HepG2 (cell line): ENCODE measurements around the gene HAGH. TPM values are rescaled to one million over a fixed set of nuclear protein-coding genes. Genes with fewer than 3 reads are reported as not detected.
A peak's percentile ranks its signal among the peaks of the same experiment; 100 is the strongest.

Experiments used
- AGO1 ChIP-seq: fragments of 200-400 bp; formaldehyde crosslinking; IDR thresholded peaks from 2 replicates; pipeline ENCODE4 v1.6.1; 2017; ENCODE audit warnings: mild to moderate bottlenecking, low read depth, low read length, moderate library complexity; ENCODE audit not compliant: poor library complexity, severe bottlenecking
- CBFB ChIP-seq: sonication (generic); formaldehyde crosslinking; IDR thresholded peaks from 2 replicates; pipeline ENCODE4 v1.4.0; 2020; ENCODE audit warnings: missing genetic modification reagents
- CCDC6 ChIP-seq: sonication (generic); formaldehyde crosslinking; IDR thresholded peaks from 2 replicates; pipeline ENCODE4 v1.8.1; 2022; ENCODE audit warnings: mild to moderate bottlenecking, missing genetic modification reagents, moderate library complexity
- EP300 ChIP-seq, 3 experiments: sonication (generic) in 1 of 3; formaldehyde crosslinking in 1 of 3; IDR thresholded peaks; 2 replicates each; pipeline versions ENCODE4 v1.5.1 to v1.6.1; 2011 to 2020; ENCODE audit warnings: low read depth in 2 of 3, low read length in 2 of 3, borderline replicate concordance in 1 of 3, improper control_type of control experiment in 1 of 3, mild to moderate bottlenecking in 1 of 3, missing genetic modification reagents in 1 of 3, moderate library complexity in 1 of 3
- HES4 ChIP-seq: sonication (generic); formaldehyde crosslinking; IDR thresholded peaks from 2 replicates; pipeline ENCODE4 v1.9.0; 2021; ENCODE audit warnings: mild to moderate bottlenecking, missing genetic modification reagents, borderline replicate concordance
- KDM5A ChIP-seq: fragments of 200-600 bp; sonication (generic); IDR thresholded peaks from 2 replicates; pipeline ENCODE4 v1.7.0; 2018; ENCODE audit warnings: antibody characterized with exemption, mild to moderate bottlenecking, low read length, borderline replicate concordance
- NR2F1 ChIP-seq, 2 experiments: fragments of 450-650 bp in 1 of 2; formaldehyde crosslinking in 1 of 2; IDR thresholded peaks; 2 replicates each; pipeline versions ENCODE4 v1.5.0 to v1.6.1; 2016 to 2020; ENCODE audit warnings: mild to moderate bottlenecking in 1 of 2, missing compliant biosample characterization in 1 of 2, missing genetic modification reagents in 1 of 2, moderate library complexity in 1 of 2
- PBX3 ChIP-seq: sonication (generic); formaldehyde crosslinking; IDR thresholded peaks from 2 replicates; pipeline ENCODE4 v1.8.1; 2023; ENCODE audit warnings: missing genetic modification reagents, inconsistent platforms, borderline replicate concordance
- POGZ ChIP-seq: sonication (generic); formaldehyde crosslinking; IDR thresholded peaks from 2 replicates; pipeline ENCODE4 v1.4.0; 2020; ENCODE audit warnings: mild to moderate bottlenecking, missing genetic modification reagents
- TARDBP ChIP-seq: sonication (generic); formaldehyde crosslinking; IDR thresholded peaks from 2 replicates; pipeline ENCODE4 v1.8.0; 2022; ENCODE audit warnings: mild to moderate bottlenecking, missing genetic modification reagents
- ZFP36L2 ChIP-seq: sonication (generic); formaldehyde crosslinking; IDR thresholded peaks from 2 replicates; pipeline ENCODE4 v1.4.0; 2020; ENCODE audit warnings: missing genetic modification reagents
- ZHX1 ChIP-seq: sonication (generic); formaldehyde crosslinking; IDR thresholded peaks from 2 replicates; pipeline ENCODE4 v1.8.1; 2022; ENCODE audit warnings: low read depth, mild to moderate bottlenecking, missing genetic modification reagents
- ZNF17 ChIP-seq: sonication (generic); formaldehyde crosslinking; IDR thresholded peaks from 2 replicates; pipeline ENCODE4 v1.5.0; 2020; ENCODE audit warnings: mild to moderate bottlenecking, missing genetic modification reagents
- ZNF274 ChIP-seq: sonication (generic); formaldehyde crosslinking; IDR thresholded peaks from 2 replicates; pipeline ENCODE4 v1.5.1; 2020; ENCODE audit warnings: mild to moderate bottlenecking, missing genetic modification reagents
- ZNF280D ChIP-seq: sonication (generic); formaldehyde crosslinking; IDR thresholded peaks from 2 replicates; pipeline ENCODE4 v1.5.1; 2020; ENCODE audit warnings: mild to moderate bottlenecking, missing genetic modification reagents
- ZNF350 ChIP-seq: sonication (generic); formaldehyde crosslinking; IDR thresholded peaks from 2 replicates; pipeline ENCODE4 v1.4.0; 2020; ENCODE audit warnings: mild to moderate bottlenecking, low read depth, missing genetic modification reagents, borderline replicate concordance
- ZNF503 ChIP-seq: sonication (generic); formaldehyde crosslinking; IDR thresholded peaks from 2 replicates; pipeline ENCODE4 v1.4.0; 2020; ENCODE audit warnings: missing genetic modification reagents
- ZNF607 ChIP-seq: sonication (generic); formaldehyde crosslinking; IDR thresholded peaks from 2 replicates; pipeline ENCODE4 v1.5.1; 2020; ENCODE audit warnings: missing genetic modification reagents, mild to moderate bottlenecking, borderline replicate concordance
- ZNF614 ChIP-seq: IDR thresholded peaks from 2 replicates; pipeline ENCODE4 v1.6.1; 2018; ENCODE audit warnings: missing biosample characterization, missing genetic modification reagents, inconsistent platforms, borderline replicate concordance
- ZSCAN25 ChIP-seq: sonication (generic); formaldehyde crosslinking; IDR thresholded peaks from 2 replicates; pipeline ENCODE4 v1.8.0; 2022; ENCODE audit warnings: mild to moderate bottlenecking, missing genetic modification reagents
- polyA plus RNA-seq, 8 experiments: library from polyadenylated mRNA; depleted of rRNA in 3 of 8; stranded (reverse) in 7 of 8; unstranded in 1 of 8; fragments of >200 nt; fragmentation: Illumina TruSeq in 4 of 8; extraction: Trizol in 4 of 8; gene quantifications; 2 replicates each; pipeline versions ENCODE4 v1.2.1 to v1.2.3, GENCODE V29; 2011 to 2016; ENCODE audit warnings: low read depth in 4 of 8, missing spikeins in 1 of 8, mixed read lengths in 1 of 8; ENCODE audit not compliant: insufficient read depth in 1 of 8
- total RNA-seq, 5 experiments: library from RNA; depleted of rRNA; stranded (reverse); fragments of >200 nt; fragmentation: Illumina TruSeq; extraction: Trizol; gene quantifications; 2 replicates each; pipeline ENCODE4 v1.2.3, GENCODE V29; 2016; ENCODE audit warnings: low read depth in 1 of 5

Gene HAGH
- total and polyA plus RNA-seq, 2 of the 13 experiments (the other 11 are each of a cell fraction or from before 2014, with no cell fraction given) = 70.4 to 95.4 TPM

- no peak for TF ChIP-seq KDM5A
- TF ChIP-seq ZNF280D = peak; percentile 97
- no peak for TF ChIP-seq CCDC6 (CRISPR knock-in tag)
- TF ChIP-seq ZHX1 (CRISPR knock-in tag) = peak; percentile 22; the same call in 1 of the 2 replicates
- peak; percentile 41; the same call in 1 of the 2 replicates for TF ChIP-seq ZNF503 (CRISPR knock-in tag)
- TF ChIP-seq ZNF17 (CRISPR knock-in tag) = no peak
- TF ChIP-seq ZNF614 (CRISPR knock-in tag) = peak; percentile 18; the same call in 1 of the 2 replicates
- TF ChIP-seq ZSCAN25 (CRISPR knock-in tag) = 0 out of 2 replicates have a peak, but pooled peaks have one; percentile 42
- peak in 1 of 2 experiments; percentile 57; a peak in 1 of 4 replicates for TF ChIP-seq EP300 (IDR thresholded peaks at IDR 0.05; ENCODE audit: low read depth in 2 of 2, low read length in 2 of 2)
- no peak for TF ChIP-seq EP300 (CRISPR knock-in tag; IDR thresholded peaks at IDR 0.05; ENCODE audit: borderline replicate concordance)
- no peak for TF ChIP-seq ZFP36L2 (CRISPR knock-in tag)
- TF ChIP-seq CBFB (CRISPR knock-in tag) = no peak
- TF ChIP-seq ZNF607 (CRISPR knock-in tag) = no peak
- TF ChIP-seq AGO1 = no peak
- peak; percentile 26; the same call in 1 of the 2 replicates for TF ChIP-seq ZNF350 (CRISPR knock-in tag)
- peak in 1 of 2 experiments; percentile 41; a peak in 1 of 4 replicates for TF ChIP-seq NR2F1 (CRISPR knock-in tag; IDR thresholded peaks at IDR 0.05)
- no peak for TF ChIP-seq PBX3 (CRISPR knock-in tag)
- no peak for TF ChIP-seq ZNF274 (CRISPR knock-in tag)
- TF ChIP-seq HES4 (CRISPR knock-in tag) = no peak
- no peak for TF ChIP-seq TARDBP
- peak; percentile 75 for TF ChIP-seq POGZ
Measured at GRCh38 chr16:1825381-1825863, 1.2 kb downstream of the HAGH start (continued).
